Right lobe of liver (tissue), 6 donors: ENCODE measurements around the gene TRA2B. TPM values are rescaled to one million over a fixed set of nuclear protein-coding genes. Genes with fewer than 3 reads are reported as not detected.
A peak's percentile ranks its signal among the peaks of the same experiment; 100 is the strongest.

ENCODE experiments used
- ATAC-seq, 4 donors: fragments of 200-7000 bp; cut with Tn5 transposase; one replicate each; pipeline ENCODE4 v1.9.1; 2020; ENCODE audit warnings: mild to moderate bottlenecking in 4 of 4, moderate library complexity in 4 of 4
- DNase-seq, 3 donors: peaks; one replicate each; pipeline ENCODE4 v3.0.0-alpha.2; 2020
- H3K27ac ChIP-seq, 3 donors: fragments of 200-600 bp; one replicate each; pipeline ENCODE4 v1.8.0; 2022
- H3K27me3 ChIP-seq, 2 donors: fragments of 200-600 bp; one replicate each; pipeline ENCODE4 v1.8.0; 2022
- H3K36me3 ChIP-seq, 4 donors: fragments of 200-600 bp; sonication (generic) in 1 of 4; one replicate each; pipeline versions ENCODE4 v1.5.1 to v1.8.0; 2017 to 2022; ENCODE audit warnings: control low read depth in 1 of 4
- H3K4me1 ChIP-seq, 4 donors: fragments of 200-600 bp; sonication (generic) in 1 of 4; one replicate each; pipeline versions ENCODE4 v1.5.1 to v1.8.0; 2017 to 2022; ENCODE audit warnings: control low read depth in 1 of 4
- H3K4me3 ChIP-seq, 3 donors: fragments of 200-600 bp; one replicate each; pipeline ENCODE4 v1.8.0; 2022
- H3K9me3 ChIP-seq, 4 donors: fragments of 200-600 bp; sonication (generic) in 1 of 4; one replicate each; pipeline versions ENCODE4 v1.5.1 to v1.8.0; 2017 to 2022; ENCODE audit warnings: control low read depth in 1 of 4
- POLR2A ChIP-seq: fragments of 450-650 bp; IDR thresholded peaks from one replicate; pipeline ENCODE4 v1.6.1; 2017; ENCODE audit warnings: antibody characterized with exemption, mild to moderate bottlenecking
- WGBS: methylation state at CpG from one replicate; pipeline ENCODE4 v1.1.6; 2018; ENCODE audit warnings: low coverage, low lambda C conversion rate; ENCODE audit not compliant: insufficient coverage; ENCODE audit errors: missing lambda C conversion rate; 5-methylcytosine and 5-hydroxymethylcytosine counted together
- intact Hi-C, 2 donors: fragments of 100-400 bp; cut with DNase I; formaldehyde crosslinking; loops; one replicate each; pipeline versions ENCODE4 v1.11.2 to v1.14.1; 2022
- total RNA-seq, 6 experiments: library from RNA; depleted of rRNA in 2 of 6; stranded (reverse); fragments of >200 nt in 2 of 6; fragmentation: NEBNext Ultra II Directional in 3 of 6; extraction: Animal tissue kit (Norgen Biotek cat#: 25700) in 3 of 6; gene quantifications; one replicate each; pipeline versions ENCODE4 v1.1.0 to v1.2.4, GENCODE V29; 2016 to 2023
- TF ChIP-seq, protein P1 (sequence below), 4 donors: fragments of 200-600 bp in 3 of 4; fragments of 450-650 bp in 1 of 4; IDR thresholded peaks; one replicate each; pipeline versions ENCODE4 v1.5.1 to v1.8.0; 2016 to 2022; ENCODE audit warnings: antibody characterized with exemption in 4 of 4, mild to moderate bottlenecking in 2 of 4
- donor health status: DM: no; HTN: yes; CAD: no.
- donor health status: DM: no; HTN: no; CAD: no.
- donor health status: DM: no; HTN: no; CAD: no.
- donor health status: DM: no; HTN: yes; CAD: no.
- donor health status: DM: no; HTN: yes; CAD: no.

TRA2B gene
- total RNA-seq, 6 experiments from 2014 or later: 31.0 to 68.5 (median 49.6) TPM

DNA sequence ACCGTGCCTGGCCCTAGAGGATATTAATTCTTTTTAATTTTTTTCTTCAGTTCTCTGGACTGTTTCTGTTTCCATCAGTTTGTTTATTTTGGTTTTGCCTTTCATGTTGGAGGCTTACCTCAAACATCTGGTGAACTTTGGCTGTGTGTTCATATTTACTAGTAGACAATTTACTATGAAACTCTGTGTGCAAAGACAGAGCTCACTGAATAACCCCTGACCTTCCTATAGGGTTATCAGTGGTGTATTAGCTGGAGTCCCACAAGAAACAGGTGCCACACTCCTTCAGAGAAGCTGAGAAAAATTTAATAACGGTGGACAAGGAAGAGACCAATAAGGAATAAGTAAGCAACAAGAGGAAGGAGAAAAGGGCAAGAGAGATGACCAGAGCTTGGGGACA is 28.8 kb upstream of the TRA2B start:
- WGBS: 23% methylated on average over 2 of the region's 2 CpGs
- no peak for TF ChIP-seq POLR2A

DNA sequence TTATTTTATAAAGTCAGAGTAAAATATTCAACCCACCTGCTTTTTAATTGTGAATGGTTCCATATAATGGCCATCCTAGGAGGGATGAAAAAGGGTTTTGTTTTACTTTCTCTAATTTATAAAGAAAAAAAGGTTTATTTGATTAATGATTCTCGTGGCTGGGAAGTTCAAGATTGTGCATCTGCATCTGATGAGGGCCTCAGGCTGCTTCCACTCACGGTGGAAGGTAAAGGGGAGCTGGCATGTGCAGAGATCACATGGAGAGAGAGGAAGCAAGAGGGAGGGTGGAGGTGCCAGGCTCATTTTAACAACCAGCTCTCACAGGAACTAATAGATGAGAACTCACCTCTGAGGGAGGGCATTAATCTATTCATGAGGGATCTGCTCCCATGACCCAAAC is 27.7 kb upstream of the TRA2B start:
- no peak for DNase-seq
- H3K27me3 ChIP-seq: no peaks in the 10 kb centered on the region
- H3K9me3 ChIP-seq: no peaks in the 10 kb centered on the region
- no peak for ATAC-seq
- no peaks in the 10 kb centered on the region for H3K36me3 ChIP-seq
- intact Hi-C loops: no loop called here
- WGBS: 82% methylated on average over 2 of the region's 2 CpGs
- TF ChIP-seq, protein P1, sequence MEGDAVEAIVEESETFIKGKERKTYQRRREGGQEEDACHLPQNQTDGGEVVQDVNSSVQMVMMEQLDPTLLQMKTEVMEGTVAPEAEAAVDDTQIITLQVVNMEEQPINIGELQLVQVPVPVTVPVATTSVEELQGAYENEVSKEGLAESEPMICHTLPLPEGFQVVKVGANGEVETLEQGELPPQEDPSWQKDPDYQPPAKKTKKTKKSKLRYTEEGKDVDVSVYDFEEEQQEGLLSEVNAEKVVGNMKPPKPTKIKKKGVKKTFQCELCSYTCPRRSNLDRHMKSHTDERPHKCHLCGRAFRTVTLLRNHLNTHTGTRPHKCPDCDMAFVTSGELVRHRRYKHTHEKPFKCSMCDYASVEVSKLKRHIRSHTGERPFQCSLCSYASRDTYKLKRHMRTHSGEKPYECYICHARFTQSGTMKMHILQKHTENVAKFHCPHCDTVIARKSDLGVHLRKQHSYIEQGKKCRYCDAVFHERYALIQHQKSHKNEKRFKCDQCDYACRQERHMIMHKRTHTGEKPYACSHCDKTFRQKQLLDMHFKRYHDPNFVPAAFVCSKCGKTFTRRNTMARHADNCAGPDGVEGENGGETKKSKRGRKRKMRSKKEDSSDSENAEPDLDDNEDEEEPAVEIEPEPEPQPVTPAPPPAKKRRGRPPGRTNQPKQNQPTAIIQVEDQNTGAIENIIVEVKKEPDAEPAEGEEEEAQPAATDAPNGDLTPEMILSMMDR (IDR thresholded peaks at IDR 0.05): no peak
- TF ChIP-seq POLR2A: no peak
- no peak overlapping the region for H3K4me3 ChIP-seq
- no peaks in the 10 kb centered on the region for H3K4me1 ChIP-seq
- H3K27ac ChIP-seq: no peak overlapping the region

More for the DNA sequence above, 28.8 kb upstream of the TRA2B start:
- Histone ChIP-seq H3K9me3 (no peaks in the 10 kb centered on the region), H3K27ac (no peak overlapping the region), H3K36me3 (no peaks in the 10 kb centered on the region), H3K4me1 (no peaks in the 10 kb centered on the region), H3K4me3 (no peak overlapping the region), H3K27me3 (no peaks in the 10 kb centered on the region)
- intact Hi-C loops: no loop called here
- DNase-seq (no peak), ATAC-seq (peak in 3 of 4 donors; percentile 25 to 48 (median 34))

GRCh38 chr3:185961675-185962232 is 23.9 kb upstream of the TRA2B start:
- Histone ChIP-seq H3K36me3 (no peaks in the 10 kb centered on the region), H3K27me3 (no peaks in the 10 kb centered on the region), H3K27ac (no peak overlapping the region), H3K4me1 (peaks cover 0 to 5% (median 0%) of the 10 kb centered on the region in 4 donors), H3K9me3 (no peaks in the 10 kb centered on the region), H3K4me3 (no peak overlapping the region)
- WGBS: 82% methylated on average over 4 of the region's 4 CpGs
- no peak for ATAC-seq
- no peak for DNase-seq
- TF ChIP-seq POLR2A: no peak
- TF ChIP-seq, protein P1 (IDR thresholded peaks at IDR 0.05): no peak
- intact Hi-C loops: no loop called here

DNA sequence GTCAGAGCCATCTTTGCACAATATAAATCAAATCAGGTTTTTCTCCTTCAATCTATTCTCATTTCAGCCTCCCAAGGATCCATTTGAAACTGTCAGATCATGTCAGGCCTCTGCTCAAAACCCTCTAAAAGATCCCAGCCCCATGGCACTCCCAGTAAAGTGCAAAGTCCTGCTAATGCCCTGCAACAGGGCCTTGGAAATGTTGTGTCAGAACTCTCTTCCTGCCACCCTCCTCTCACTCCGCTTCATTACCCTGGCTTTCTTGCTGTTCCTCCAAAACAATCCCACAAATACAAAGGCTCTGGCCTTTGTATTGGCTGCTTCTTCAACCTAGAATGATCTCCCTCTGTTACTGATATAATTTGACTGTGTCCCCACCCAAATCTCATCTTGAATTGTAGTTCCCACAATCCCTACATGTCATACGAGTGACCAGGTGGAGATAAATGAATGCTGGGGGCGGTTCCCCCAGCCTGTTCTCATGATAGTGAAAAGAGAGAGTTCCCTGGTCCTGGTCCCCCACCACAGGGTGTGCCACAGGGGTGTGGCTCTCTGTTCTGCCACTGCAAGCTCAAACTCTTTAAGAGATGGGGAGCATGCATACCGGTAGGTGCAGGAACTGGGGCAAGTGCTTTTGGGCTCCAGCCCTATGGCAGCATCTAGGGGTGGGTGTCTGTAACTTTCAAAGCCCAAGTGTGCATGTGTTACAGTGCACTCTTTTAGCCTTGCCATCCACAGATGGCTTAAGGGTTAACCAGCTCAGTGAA is 22.9 kb upstream of the TRA2B start:
- H3K27me3 ChIP-seq: no peaks in the 10 kb centered on the region
- peak in 3 of 4 donors; percentile 40 to 79 (median 60) for ATAC-seq
- WGBS: 91% methylated on average over 3 of the region's 4 CpGs
- no peak for DNase-seq
- no peaks in the 10 kb centered on the region for H3K9me3 ChIP-seq
- peaks cover 0 to 5% (median 0%) of the 10 kb centered on the region in 4 donors for H3K4me1 ChIP-seq
- no peaks in the 10 kb centered on the region for H3K36me3 ChIP-seq
- TF ChIP-seq POLR2A: no peak
- TF ChIP-seq, protein P1 (IDR thresholded peaks at IDR 0.05): no peak
- intact Hi-C loops: no loop called here
- no peak overlapping the region for H3K4me3 ChIP-seq
- H3K27ac ChIP-seq: peak overlapping the region in 1 of 3 donors; percentile 14
